ENCODE results near the gene KRABD2.
"Not testable (repeated sequence)": the region's sequence is repeated elsewhere in the genome, so short reads cannot be mapped to it uniquely, and the experiment has no call there.

The KRABD2 gene

GRCh38 chr17:8376271-8377067 lies at the start of gene KRABD2:
Gene KRABD2 (minus strand): TSS chr17:8376704.
- DNase-seq = peak; percentile 52

GRCh38 chr17:8421571-8421970 lies 45.1 kb upstream of the KRABD2 start:
- DNase-seq = no peak

- no peak for DNase-seq
Observed at GRCh38 chr17:8420041-8420934, 43.8 kb upstream of the KRABD2 start.

GRCh38 chr17:8419305-8419704 lies 42.8 kb upstream of the KRABD2 start:
- DNase-seq = no peak

- DNase-seq = no peak
Observed at GRCh38 chr17:8418471-8418870, 42.0 kb upstream of the KRABD2 start.

GRCh38 chr17:8417806-8418205 lies 41.3 kb upstream of the KRABD2 start:
- no peak for DNase-seq

GRCh38 chr17:8413938-8414337 lies 37.4 kb upstream of the KRABD2 start:
- no peak for DNase-seq

GRCh38 chr17:8413328-8413727 lies 36.8 kb upstream of the KRABD2 start:
- DNase-seq = no peak

GRCh38 chr17:8412089-8412488 lies 35.6 kb upstream of the KRABD2 start:
- no peak for DNase-seq

GRCh38 chr17:8410883-8411238 lies 34.4 kb upstream of the KRABD2 start:
- DNase-seq = no peak

- DNase-seq = peak; percentile 16
Observed at GRCh38 chr17:8409966-8410882, 33.7 kb upstream of the KRABD2 start.

GRCh38 chr17:8408371-8408770 lies 31.9 kb upstream of the KRABD2 start:
- no peak for DNase-seq

GRCh38 chr17:8406174-8406573 lies 29.7 kb upstream of the KRABD2 start:
- no peak for DNase-seq

GRCh38 chr17:8405499-8406016 lies 29.1 kb upstream of the KRABD2 start:
- no peak for DNase-seq

GRCh38 chr17:8402921-8403536 lies 26.5 kb upstream of the KRABD2 start:
- no peak for DNase-seq

- no peak for DNase-seq
Observed at GRCh38 chr17:8401107-8401506, 24.6 kb upstream of the KRABD2 start.

GRCh38 chr17:8398980-8399379 lies 22.5 kb upstream of the KRABD2 start:
- no peak for DNase-seq

GRCh38 chr17:8397636-8398035 lies 21.1 kb upstream of the KRABD2 start, which contains the start of gene RNF222:
Gene RNF222 (minus strand): TSS chr17:8397827. CDS start chr17:8393461, 4,366 bp downstream.
- DNase-seq = no peak

GRCh38 chr17:8394497-8394896 lies 18.0 kb upstream of the KRABD2 start:
- DNase-seq = not testable (repeated sequence)

GRCh38 chr17:8393470-8394231 lies 17.1 kb upstream of the KRABD2 start:
- DNase-seq = no peak
